ENCODE results near the gene SLC35A1.

Gene SLC35A1

DNA sequence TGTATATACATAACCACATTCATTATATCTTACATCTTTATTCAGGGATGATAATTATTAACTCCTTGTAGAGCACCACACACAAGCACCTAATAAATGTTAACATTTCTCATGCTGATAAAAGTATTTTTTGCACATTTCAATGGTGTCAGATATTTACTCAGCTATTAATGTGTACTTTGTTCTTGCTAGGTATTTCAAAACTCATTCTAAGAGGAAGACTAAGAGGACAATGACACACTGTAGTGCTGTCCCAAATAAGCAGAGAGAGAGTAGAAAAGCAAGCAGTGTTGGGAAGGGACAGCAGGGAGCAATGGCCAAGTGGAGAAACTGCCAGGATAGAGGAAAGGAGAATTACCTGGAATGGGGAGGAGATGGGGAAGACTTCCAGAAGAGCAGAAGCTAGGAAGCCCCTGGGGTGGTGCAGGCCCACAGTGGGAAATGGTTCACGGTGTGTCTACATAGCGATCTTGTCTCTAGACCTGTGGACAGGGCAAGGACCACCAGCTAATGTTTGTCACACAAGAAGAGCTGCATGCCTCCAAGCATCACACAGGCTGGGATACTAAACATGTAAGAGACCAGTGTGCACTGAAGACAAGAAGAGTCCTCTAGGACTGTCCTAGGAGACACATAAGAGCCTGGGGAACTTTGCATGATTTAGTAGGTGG lies 61.7 kb downstream of the SLC35A1 start:
- DNase-seq = no peak

DNA sequence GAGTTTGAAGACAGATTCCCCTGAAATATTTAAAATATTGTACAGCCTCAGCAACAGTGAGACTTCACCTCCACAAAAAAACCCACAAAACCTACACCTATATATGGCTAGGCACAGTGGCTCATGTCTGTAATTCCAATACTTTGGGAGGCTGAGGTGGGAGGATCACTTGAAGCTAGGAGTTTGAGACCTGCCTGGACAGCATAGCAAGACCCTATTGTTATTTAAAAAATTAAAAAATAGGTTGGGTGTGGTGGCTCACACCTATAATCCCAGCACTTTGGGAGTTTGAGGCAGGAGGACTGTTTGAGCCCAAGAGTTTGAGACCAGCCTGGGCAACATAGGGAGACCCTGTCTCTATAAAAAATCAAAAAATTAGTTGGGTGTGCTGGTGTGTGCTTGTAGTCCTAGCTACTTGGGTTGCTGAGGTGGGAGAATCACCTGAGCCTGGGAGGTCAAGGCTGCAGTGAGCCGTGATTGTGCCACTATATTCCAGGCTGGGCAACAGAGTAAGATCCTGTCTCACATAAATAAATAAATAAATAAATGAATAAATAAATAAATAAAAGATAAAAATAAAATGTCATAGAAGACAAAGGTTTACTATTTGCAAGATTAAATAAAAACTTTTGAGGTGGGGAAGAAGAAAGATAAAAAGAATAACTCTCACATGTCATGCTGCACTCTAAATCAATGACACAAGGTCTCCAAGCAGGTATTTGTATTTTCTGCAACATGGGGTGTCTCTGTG lies 65.9 kb downstream of the SLC35A1 start:
- no peak for DNase-seq

DNA sequence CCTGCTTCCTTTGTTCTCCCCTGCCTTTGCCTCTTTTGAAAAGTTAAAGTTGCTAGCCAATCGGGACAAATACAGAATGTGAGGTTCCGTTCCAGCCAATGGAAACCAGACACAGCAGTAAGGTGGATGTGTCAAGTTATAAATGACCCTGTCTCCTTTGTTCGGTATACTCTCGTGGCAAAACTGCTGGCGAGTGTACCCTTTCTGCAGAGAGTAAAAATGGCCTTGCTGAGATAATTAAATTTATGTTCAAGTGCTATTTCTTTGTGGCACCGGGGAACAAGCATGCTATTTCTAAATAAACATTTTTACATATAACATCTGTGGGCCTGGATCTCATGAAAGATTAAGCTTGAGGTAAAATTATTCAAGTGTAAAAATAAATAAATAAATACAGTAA lies 66.8 kb downstream of the SLC35A1 start:
- no peak for DNase-seq

DNA sequence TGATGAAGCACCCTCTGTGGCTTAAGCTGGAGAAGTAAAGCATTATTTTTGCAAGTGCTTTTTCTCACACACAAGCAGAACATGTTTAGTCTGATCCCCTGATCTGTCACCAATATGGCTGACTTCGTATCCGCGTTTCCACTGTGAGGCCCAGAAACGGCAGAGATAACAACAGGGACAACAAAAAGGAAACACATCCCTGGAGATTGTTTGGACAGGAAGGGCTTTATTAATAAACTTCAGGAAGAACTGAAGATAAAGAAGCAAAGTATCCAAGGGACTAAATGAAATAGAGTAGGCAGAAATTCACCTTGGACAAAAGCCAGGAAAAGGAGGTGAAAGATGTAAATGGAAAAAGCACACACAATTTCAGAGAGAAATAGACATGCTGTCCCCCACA lies 67.8 kb downstream of the SLC35A1 start:
- DNase-seq = no peak

DNA sequence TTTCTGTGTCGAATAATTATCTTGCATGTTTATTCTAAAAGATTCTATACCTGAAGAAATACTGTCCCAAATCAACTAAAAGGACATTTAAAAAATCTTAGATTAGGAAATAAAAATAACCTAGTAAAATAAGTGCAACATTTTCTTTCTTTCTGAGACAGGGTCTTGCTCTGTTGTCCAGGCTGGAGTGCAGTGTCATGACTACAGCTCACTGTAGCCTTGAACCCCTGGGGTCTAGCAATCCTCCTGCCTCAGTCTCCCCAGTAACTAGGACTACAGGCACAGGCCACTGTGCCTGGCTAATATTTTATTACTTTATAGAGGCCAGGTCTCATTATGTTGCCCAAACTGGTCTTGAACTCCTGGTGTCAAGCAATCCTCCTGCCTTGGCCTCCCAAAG lies 68.3 kb downstream of the SLC35A1 start:
- DNase-seq = no peak

DNA sequence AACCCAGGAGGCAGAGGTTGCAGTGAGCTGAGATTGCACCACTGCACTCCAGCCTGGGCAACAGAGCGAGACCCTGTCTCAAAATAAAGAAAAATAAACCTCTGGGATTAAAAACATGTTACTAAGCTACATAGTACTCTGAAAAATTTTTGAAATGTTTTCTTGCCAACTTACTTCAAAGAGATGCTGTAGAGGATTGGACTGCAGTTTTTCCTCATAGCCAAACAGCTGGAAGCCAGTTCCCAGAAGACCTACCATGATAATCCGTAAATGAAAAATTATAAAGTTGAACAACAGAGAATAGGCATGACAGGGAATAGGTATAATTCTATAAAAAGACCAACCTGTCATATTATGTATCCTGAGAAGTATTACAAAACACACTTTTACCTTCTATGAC lies 69.0 kb downstream of the SLC35A1 start:
- no peak for DNase-seq

DNA sequence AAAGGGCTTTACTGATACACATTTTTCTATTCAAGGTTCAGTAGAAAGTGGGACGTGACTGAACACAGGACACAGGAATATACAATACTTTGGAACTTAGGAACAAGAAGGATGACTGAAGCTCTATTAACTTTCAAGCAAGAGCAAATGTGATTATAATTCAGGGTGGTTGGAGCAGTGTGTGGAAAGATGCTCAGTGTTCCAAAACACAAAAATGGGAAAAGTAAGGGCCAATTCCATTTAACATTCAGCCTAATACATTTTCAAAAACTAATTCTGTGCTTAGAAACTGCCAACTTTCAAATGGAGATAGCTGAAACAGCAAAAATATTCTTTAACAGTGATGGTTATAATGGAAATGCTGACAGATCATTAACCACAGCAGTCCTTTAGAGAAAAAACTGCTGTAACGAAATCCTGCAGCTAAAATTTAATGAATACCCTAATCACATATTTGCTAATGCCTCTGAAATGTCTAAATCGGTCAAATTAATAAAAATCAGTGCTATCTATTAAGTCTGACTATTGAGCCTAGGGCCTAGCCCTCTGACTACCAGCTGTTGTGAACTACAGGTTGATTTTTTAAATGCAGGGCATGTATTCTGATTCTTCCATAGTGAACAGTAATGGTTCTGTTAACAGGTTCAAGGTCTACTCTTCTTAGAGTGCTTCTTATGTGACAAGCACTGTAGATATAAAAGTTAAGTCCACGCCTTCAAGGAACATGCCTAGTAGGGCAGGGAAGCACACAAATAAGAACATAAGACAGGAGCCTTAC lies 71.1 kb downstream of the SLC35A1 start:
- DNase-seq = no peak

DNA sequence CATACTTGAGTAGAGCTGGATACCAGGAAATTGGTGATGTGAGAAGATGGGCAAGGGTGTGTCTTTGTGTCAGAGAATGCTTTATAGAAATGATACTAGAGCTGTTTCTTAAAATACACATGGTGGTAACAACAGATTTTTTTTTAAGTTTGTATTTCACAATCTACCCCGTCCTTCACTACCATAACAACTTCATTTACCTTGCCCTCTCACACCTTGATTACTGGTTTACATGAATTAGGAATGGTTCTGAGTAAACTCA lies 71.6 kb downstream of the SLC35A1 start:
- no peak for DNase-seq

DNA sequence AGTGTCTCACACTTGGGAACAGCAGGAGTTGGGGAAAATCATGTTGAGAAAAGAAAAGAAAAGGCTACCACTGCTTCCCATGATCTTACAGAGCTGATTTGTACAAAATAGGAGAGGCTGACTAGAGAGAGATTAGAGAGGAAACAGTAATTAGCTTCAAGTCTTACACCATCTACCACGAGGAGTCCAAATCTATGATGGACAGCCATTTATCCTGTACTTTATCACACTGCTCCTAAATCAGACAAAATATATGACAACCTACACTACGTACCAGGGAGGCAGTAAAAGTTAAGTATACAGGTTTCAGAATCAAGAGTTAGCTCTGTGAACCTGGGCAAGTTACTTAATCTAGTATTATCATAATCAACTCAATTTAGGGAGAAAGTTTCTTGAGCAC lies 79.0 kb downstream of the SLC35A1 start:
- no peak for DNase-seq

DNA sequence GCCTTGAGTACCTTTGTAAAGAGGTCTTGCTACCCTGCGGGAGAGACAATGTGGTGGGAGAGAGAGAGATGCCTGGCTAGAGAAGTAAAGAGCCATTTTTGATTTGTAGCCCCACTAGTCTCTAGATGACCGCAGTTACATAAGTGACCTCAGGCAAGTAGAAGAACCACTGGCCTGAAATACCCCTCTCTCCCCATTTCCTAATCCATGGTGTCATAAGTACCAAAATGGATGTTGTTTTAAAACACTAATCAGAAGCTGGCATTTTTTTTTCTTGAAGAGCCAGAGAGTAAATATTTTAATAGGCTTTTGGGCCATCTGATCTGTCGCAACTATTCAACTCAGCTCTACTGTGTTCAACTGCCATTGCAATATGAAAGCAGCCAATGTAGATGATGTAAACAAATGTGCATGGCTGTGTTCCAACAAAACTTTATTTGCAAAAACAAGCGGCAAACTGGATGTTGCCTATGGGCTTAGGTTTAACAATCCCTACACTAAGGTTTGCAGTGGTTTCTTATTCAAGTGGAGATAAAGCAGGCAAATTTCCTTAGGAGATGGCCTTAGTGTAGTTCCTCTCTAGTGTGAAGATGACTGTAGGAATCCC lies 80.5 kb downstream of the SLC35A1 start:
- DNase-seq = no peak

DNA sequence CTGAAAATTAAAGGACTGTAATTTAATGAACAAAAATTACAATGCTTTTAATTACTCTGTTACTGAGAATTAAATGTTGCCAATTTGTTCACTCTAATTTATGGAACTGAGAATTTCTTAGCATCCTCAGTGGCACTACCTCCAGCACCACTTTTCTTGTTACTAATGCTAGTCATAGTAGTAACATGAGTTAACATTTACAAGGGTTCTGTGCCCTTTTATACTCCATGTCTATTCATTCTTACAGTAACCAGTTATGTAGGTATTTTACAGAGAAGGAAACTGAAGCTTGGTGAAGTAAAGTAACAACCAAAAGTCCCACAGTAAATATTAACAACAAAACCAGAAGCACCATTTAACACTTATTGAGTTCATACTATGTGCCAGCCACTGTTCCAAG lies 82.7 kb downstream of the SLC35A1 start:
- DNase-seq = no peak

DNA sequence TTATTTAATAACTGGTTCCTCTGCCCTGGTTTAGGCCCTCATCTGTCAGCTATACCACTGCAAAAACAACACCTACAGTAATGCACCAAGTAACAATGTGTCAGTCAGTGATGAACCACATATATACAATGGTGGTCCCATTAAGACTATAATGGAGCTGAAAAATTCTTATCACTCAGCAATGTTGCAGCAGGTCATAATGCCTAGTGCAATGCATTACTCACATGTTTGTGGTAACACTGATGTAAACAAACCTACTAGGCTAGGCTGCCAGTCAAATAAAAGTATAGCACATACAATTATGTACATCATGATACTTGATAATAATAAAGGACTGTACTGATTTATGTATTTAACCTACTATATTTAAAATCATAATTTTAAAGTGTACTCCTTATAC lies 85.7 kb downstream of the SLC35A1 start:
- no peak for DNase-seq

DNA sequence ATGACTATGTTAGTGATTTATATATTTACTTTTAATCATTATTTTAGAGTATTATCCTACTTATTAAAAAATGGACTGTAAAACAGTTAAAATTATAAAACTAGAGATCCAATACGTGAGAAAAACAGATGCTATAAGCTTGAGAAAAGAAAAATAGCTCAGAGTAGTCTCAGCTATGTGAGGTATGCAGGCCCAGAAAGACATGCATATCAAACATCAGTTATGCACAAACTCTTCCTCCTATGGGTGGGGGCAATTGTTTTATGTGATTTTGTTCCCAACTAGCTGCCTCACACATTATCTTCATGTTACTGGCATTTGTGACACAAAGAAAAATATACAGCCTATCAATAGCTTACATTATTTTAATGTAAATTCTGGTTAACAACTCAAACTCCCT lies 88.2 kb downstream of the SLC35A1 start:
- no peak for DNase-seq
